Fibroblast of skin of abdomen (primary cell): ENCODE results near the gene TRPV4.
A peak's percentile ranks its signal among the peaks of the same experiment; 100 is the strongest.

ENCODE experiments used
- DNase-seq: peaks from one replicate; pipeline ENCODE4 v3.0.0-alpha.2; 2013

Gene TRPV4

GRCh38 chr12:109760930-109761921 lies 72.0 kb downstream of the TRPV4 start:
- DNase-seq: no peak

GRCh38 chr12:109760031-109760929 lies 72.9 kb downstream of the TRPV4 start:
- no peak for DNase-seq

- DNase-seq: no peak
Observed at GRCh38 chr12:109759595-109759994, 73.6 kb downstream of the TRPV4 start.

GRCh38 chr12:109758426-109759420 lies 74.5 kb downstream of the TRPV4 start:
- DNase-seq: no peak

DNA sequence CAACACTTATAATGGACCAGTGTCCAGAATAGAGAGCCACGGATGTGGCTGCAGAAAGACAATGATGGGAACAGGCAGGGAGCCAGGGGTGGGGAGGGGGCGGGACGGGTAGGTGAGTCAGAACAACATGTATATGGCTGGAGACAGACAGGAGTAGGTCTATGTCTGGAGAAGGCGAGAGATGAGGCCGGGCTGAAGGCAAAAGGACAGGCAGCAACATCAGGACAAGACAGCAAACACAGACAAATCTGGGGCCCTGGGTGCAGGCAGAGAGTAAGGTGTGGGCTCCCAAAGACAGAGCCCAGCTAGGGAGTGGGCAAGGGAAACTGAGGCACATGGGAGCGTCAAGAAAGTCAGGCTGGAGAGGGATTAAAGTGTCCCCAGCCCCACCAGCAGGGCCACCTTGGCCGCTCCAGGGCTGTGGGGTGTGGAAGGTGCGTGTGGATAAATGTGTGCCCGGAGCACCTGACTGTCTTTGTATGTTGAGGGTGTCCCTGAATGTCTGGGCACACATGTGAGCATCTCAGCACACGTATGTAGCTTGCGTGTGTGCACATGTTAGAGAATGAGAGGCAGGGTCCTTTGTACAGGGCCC lies 75.4 kb downstream of the TRPV4 start:
- DNase-seq: no peak

GRCh38 chr12:109756457-109756856 lies 76.7 kb downstream of the TRPV4 start:
- DNase-seq: no peak

DNA sequence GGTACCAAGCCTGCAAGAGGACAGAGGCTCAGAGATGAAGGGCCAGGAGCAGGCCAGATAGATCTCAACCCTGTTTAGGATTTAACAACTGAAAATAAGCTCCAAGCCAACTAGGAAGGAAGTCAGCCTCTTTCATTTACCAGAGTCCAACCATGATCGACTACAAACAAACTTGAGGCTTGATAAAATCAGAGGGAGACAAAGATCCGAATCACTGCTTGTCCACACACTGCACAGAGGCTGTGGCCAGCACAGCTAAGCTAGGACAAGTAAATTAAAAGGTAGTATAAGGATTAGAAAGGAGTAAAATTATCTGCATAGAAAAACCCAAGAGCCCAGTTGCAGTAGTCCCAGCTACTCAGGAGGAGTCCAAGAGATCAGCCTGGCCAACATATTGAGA lies 79.2 kb downstream of the TRPV4 start:
- DNase-seq: no peak

DNA sequence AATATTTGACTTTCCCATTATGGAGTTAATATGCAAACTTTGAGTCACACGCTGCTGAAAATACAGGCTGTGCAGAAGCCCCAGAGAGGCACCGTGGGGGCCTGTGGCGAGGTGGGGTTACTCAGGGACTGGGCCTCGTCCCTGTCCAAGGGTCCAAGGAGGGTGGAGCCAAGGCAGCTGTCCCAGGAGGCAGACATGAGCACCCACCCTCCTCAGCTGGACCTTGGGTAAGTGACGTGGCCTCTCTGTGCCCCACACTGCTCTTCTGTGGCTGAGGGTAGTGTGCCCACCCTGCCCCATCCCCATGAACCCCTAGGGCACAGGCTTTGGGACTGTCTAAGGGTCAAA lies 80.2 kb downstream of the TRPV4 start:
- DNase-seq: no peak

DNA sequence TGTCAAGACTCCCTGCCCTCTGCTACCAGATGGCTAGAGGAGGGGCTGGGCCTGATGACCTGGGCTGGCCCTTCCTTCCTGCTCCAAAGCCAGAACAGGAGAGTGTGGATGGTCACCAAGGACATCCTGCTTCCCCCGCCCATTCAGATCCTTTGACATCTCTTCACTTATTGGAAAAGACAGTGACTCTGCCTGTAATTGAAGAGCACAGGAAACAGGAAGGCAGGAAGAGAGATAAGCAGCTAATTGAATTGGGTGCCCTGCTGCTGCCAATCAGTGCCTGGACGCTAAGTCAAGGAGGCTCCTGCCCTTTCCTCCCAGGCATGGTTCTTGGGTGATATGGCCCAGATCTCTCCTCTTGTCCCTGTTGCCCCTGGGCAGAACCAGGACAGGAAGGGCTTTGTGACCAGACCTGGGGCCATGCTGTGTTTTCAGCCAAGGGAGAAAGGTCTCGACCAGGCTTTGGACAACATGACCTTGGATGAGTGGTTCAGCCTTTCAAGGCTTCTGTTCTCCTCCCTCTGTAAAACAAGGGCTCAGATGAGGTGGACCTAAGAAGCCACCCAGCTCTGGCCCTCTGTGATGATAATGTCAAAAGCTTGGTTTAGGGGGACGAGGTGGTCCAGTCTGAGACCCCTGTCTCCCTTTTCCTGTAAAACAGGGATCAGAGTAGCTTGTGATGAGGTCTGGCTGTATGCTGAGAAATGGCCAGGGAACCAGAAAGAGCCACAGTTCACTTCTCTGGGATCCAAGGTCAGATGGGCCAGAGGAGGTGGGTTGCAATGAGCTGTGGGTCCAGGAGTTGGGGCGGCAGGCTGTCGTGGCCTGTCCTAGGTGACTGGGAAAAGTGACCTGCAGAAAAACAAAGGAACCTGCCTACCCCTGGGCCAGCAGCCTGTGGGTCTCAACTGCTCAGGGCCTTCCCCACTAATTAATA lies 80.8 kb downstream of the TRPV4 start:
- no peak for DNase-seq

DNA sequence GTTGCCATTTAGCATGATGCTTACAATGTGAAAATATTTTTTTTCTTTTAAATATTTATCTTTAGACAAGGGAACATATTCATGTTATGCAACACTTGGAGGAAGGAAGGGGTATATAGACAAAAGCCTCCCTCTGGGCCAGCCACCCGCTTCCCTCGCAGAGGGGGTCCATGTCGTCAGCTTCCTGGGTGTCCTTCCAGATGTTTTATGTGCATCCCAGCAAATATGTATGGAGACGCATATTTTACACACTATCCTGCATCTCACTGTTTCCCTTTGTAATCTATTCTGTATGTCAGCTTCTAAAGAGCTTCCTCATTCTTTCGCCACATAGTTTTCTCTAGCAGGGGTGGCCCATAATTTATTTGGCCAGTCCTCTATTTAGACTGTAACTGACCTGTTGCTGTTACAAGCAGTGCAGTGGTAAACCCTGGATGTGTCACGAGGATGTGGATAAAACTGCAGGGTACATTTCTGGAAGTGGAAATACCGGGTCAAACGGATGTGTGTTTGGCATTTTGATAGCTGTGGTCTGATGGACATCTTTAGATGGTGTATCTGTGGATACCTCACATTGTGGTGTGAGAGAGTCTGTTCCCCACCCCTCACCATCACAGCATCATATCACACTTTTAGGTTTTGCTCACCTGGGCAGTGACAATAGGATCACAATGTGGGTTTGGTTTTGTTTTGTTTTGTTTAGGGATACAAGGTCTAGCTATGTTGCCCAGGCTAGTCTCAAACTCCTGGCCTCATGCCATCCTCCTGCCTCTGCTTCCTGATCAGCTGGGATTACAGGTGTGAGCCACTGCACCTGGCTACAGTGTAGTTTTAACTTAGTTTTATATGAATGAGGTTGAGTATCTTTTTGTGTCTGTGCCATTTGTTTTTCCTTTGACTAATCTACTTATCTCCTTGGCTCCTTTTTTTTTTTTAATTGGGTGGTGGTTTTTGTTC lies 87.9 kb downstream of the TRPV4 start:
- peak; percentile 10 for DNase-seq

- DNase-seq: no peak
Observed at GRCh38 chr12:109744026-109744425, 89.2 kb downstream of the TRPV4 start.

GRCh38 chr12:109743076-109743910 lies 89.9 kb downstream of the TRPV4 start:
- DNase-seq: no peak

GRCh38 chr12:109741970-109742703 lies 91.1 kb downstream of the TRPV4 start:
- DNase-seq: no peak

GRCh38 chr12:109741286-109741969 lies 91.8 kb downstream of the TRPV4 start:
- DNase-seq: no peak

DNA sequence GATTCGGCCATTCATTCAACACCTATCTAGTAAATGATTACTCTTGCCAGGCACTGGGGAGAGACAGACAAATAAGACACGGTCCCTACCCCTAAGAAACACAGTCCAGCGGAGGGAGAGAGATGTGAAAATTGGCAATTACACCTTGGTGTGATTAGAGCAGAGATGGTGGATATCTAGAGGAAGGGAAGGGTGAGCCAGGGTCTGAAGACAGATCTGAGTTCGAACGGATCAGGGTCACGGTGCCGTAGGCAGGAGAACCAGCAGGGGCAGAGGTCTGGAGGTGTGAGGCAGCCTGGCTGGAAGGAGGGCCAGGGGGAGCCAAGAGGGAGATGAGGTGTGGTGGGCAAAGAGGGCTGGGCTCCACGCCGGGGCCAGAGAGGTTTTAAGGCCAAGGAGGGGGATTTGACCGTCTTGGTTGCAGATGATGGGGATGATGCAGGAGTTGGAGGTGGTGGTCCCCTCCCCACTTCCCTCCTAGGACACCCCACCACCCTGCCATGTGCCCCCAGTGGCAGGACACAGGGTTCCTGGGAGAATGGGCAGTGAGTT lies 92.4 kb downstream of the TRPV4 start:
- DNase-seq: no peak
